AG04450 (cell line): ENCODE results near the gene TDP1. TPM values are rescaled to one million over a fixed set of nuclear protein-coding genes. Genes with fewer than 3 reads are reported as not detected.

Experiments used
- CTCF ChIA-PET: fragments of 300-600, 350-600 bp; formaldehyde crosslinking; extraction: SDS; loops from one replicate; lab custom pipeline; 2022; ENCODE audit warnings: antibody characterized with exemption, inconsistent platforms; lab: Charles Lee
- POLR2A ChIA-PET: fragments of 350-600 bp; formaldehyde crosslinking; extraction: SDS; loops from one replicate; lab custom pipeline; 2021; ENCODE audit warnings: antibody characterized with exemption, inconsistent platforms; lab: Yijun Ruan, JAX
- DNase-seq: peaks from one replicate; pipeline ENCODE4 v3.0.0-alpha.2; 2011; ENCODE audit warnings: low read depth, low spot score
- H3K27ac ChIP-seq: one replicate; pipeline ENCODE4 v1.5.1; 2012; ENCODE audit warnings: low read depth, low read length, control low read depth
- H3K27me3 ChIP-seq: one replicate; pipeline ENCODE4 v1.6.0; 2012; ENCODE audit warnings: low read length; ENCODE audit not compliant: control insufficient read depth, insufficient read depth
- H3K4me3 ChIP-seq: 2 replicates; pipeline ENCODE4 v1.5.1; 2011; ENCODE audit warnings: mild to moderate bottlenecking, low read depth, low read length, control low read depth
- H3K9me3 ChIP-seq: 2 replicates; pipeline ENCODE4 v1.5.1; 2012; ENCODE audit warnings: low read length; ENCODE audit not compliant: control insufficient read depth, insufficient read depth
- polyA plus RNA-seq: library from polyadenylated mRNA; depleted of rRNA; stranded (reverse); fragments of >200 nt; gene quantifications from 2 replicates; pipeline ENCODE4 v1.2.3, GENCODE V29; 2011
- TF ChIP-seq, protein P1 (sequence below): IDR thresholded peaks from 2 replicates; pipeline ENCODE4 v1.5.1; 2011; ENCODE audit warnings: low read depth, low read length, control low read depth, inconsistent platforms

TDP1 gene
- polyA plus RNA-seq, 1 experiment = 19.0 TPM

DNA sequence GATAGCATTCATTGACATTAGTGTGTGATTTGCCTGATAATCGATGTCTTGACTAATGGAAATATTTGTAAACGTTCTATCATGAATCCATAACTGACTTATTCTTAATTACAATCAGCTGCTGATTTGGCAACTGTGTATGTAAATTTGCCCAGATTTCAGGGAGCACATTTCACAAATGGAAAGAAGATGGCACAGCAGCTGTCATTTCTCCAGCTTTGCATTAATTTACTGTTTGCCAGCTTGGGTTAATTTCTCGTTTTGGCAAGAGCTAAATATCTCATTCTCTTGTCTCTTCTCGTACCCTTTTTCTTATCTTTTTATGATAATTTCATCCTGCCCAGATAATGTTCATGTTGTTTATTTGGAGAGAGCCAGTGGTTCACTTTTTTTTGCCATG is 22.9 kb downstream of the TDP1 start:
- Histone ChIP-seq H3K27ac (no peak overlapping the region), H3K4me3 (no peak overlapping the region), H3K27me3 (no peaks in the 10 kb centered on the region), H3K9me3 (no peaks in the 10 kb centered on the region)
- ChIA-PET CTCF (no interaction called here), POLR2A (no interaction called here)
- no peak for DNase-seq
- TF ChIP-seq, protein P1, sequence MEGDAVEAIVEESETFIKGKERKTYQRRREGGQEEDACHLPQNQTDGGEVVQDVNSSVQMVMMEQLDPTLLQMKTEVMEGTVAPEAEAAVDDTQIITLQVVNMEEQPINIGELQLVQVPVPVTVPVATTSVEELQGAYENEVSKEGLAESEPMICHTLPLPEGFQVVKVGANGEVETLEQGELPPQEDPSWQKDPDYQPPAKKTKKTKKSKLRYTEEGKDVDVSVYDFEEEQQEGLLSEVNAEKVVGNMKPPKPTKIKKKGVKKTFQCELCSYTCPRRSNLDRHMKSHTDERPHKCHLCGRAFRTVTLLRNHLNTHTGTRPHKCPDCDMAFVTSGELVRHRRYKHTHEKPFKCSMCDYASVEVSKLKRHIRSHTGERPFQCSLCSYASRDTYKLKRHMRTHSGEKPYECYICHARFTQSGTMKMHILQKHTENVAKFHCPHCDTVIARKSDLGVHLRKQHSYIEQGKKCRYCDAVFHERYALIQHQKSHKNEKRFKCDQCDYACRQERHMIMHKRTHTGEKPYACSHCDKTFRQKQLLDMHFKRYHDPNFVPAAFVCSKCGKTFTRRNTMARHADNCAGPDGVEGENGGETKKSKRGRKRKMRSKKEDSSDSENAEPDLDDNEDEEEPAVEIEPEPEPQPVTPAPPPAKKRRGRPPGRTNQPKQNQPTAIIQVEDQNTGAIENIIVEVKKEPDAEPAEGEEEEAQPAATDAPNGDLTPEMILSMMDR = no peak

DNA sequence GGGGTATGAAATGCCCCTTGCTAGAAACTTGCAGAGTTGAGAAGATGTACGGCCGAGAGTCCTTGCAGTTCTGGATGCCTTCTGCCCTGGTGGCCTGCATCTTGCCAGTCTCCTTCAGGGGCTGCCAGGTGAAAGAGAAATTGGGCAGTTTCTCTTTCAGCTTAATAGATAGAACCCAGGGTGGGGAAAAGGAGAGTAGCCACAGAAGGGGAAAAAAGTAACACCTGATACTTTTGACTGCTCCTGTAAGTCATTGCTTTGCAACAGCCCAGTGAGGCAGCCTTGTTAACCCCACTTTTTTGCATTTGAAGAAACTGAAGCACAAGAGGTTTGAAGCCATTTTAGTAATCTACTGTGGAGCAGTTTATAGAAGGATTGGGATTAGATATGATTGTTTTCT is 27.6 kb downstream of the TDP1 start:
- no peak for DNase-seq
- Histone ChIP-seq H3K9me3 (no peaks in the 10 kb centered on the region), H3K4me3 (no peak overlapping the region), H3K27me3 (no peaks in the 10 kb centered on the region), H3K27ac (no peak overlapping the region)
- TF ChIP-seq, protein P1 = no peak
- POLR2A ChIA-PET = no interaction called here
- CTCF ChIA-PET = interaction anchor here (3.7 kb wide), 1 partner anchor 11 kb away, joined by 37 read pairs; no protein-coding TSS in a partner anchor

DNA sequence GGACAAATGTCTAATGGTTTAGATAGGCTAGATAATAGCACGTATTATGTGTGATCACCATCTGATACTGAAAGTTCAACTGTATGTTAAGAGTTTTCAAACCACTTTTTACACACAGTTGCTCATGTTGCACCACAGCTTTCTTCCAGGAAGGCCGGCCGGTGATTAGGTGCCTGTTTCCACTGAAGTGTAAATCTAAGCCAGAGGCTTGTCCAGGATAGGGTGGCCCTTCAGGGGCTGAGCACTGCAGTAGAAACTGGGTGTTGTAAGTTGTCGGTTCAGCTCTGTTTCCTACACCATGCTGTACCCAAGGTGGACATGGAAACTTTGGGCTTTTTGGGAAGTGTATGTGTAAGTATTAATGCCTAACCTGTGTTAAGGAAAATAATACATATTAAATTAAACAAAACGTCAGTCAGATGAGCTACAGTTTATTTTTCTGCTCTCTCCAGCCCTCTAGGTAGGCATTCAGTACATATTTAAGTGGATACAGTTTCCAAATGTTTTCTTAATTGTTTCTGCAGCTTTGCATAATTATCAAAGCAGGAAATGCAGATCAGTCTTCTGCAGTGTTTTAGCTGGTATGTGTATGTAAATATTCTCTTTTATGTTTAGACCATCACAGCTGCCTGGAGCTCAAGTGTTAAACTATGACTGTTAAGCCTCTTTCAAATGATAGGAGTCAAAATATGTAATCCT is 30.9 kb downstream of the TDP1 start:
- no peak for DNase-seq
- POLR2A ChIA-PET = no interaction called here
- CTCF ChIA-PET = interaction anchor here (1.3 to 6.1 kb wide), 2 partner anchors 13 to 14 kb away, joined by 5 to 66 read pairs; no protein-coding TSS in a partner anchor

DNA sequence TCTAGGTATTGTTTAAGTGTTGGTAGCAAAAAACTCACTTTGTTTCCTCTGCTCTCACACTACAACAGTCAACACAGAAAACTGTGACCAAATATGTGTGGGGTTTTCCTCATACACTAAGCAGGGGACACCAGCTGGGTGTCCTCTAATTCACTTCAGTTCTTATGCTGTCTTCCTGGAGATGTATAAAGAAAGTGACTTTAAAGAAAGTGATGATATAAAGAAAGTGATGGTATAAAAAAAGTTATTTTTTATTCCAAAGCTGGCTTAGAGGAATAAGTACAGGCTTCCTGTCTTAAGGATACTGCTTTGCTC is 31.4 kb downstream of the TDP1 start:
- Histone ChIP-seq H3K4me3 (no peak overlapping the region), H3K27me3 (no peaks in the 10 kb centered on the region), H3K9me3 (no peaks in the 10 kb centered on the region), H3K27ac (no peak overlapping the region)
- ChIA-PET POLR2A (no interaction called here), CTCF (interaction anchor here (1.0 to 6.1 kb wide), 3 partner anchors 13 to 248 kb away, joined by 3 to 66 read pairs (median 5); no protein-coding TSS in a partner anchor)
- TF ChIP-seq, protein P1 = no peak
- DNase-seq = no peak

More for the DNA sequence above, 30.9 kb downstream of the TDP1 start:
- H3K9me3 ChIP-seq = no peaks in the 10 kb centered on the region
- H3K4me3 ChIP-seq = no peak overlapping the region
- no peaks in the 10 kb centered on the region for H3K27me3 ChIP-seq
- H3K27ac ChIP-seq = no peak overlapping the region
- TF ChIP-seq, protein P1 = no peak

GRCh38 chr14:89988787-89989186 is 33.1 kb downstream of the TDP1 start:
- Histone ChIP-seq H3K27me3 (no peaks in the 10 kb centered on the region), H3K9me3 (no peaks in the 10 kb centered on the region), H3K4me3 (no peak overlapping the region), H3K27ac (no peak overlapping the region)
- CTCF ChIA-PET = interaction anchor here (0.6 to 6.1 kb wide), 3 partner anchors 13 to 324 kb away, joined by 3 to 66 read pairs (median 7); no protein-coding TSS in a partner anchor
- TF ChIP-seq, protein P1 = no peak
- DNase-seq = no peak
- POLR2A ChIA-PET = no interaction called here
